Measurements from ENCODE around the gene HYAL2.

Gene HYAL2

GRCh38 chr3:50351323-50351697 is 28.8 kb upstream of the HYAL2 start:
- ChIA-PET CTCF (interaction anchor here (2.1 to 8.4 kb wide), 4 partner anchors 10 to 265 kb away, joined by 4 to 70 read pairs (median 32); partner anchors contain the start of gene RASSF1), POLR2A (interaction anchor here (1.7 to 3.1 kb wide), 2 partner anchors 11 to 14 kb away, joined by 7 to 24 read pairs; partner anchors contain the start of gene RASSF1)
- no peak for TF ChIP-seq CTCF (IDR thresholded peaks at IDR 0.05; ENCODE audit: control extremely low read depth, extremely low read depth, low read depth, missing control alignments)
- no peak for DNase-seq (ENCODE audit: extremely low spot score)

DNA sequence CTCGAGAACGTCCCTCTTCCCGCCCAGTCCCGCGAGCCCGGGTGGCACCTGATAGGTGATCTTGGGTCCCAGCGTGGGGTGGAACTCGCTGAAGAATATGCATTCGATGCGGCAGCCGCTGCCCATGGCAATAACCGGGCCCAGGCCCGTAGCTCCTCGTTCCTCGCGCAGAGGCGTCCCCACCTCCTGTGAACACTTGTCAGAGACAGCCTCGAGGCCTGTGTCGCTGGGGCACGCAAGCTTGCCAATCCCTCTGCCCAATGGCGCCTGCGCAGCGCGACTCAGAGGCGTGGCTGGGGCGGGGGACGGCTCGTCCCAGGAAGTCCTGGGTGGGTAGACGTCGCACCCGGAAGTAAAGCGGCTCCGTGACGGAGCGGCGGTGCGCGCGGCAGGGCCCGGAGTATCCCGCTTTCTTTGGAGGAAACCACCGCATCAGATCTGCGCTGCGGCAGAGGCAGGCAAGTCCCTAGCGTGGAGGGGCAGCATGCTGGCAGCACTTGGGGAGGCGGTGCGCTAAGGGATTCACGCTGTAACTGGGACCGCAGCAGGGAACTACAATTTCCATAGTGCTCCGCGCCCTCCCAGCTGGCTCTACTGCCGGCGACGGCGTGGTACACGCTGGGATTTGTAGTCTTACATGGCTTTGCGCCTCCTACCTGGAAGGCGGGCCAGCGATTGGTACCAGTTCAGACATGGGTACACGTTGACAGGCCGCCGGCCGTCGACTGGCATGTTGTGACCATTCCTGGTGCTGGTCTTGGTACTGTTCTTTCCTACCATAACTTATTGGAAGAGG is 28.2 kb upstream of the HYAL2 start, which contains the start of the genes CYB561D2 and NPRL2:
Gene CYB561D2, plus strand, starts transcription at position 336 of the 796 bp plus-strand sequence. CDS start 572 bp downstream, outside the sequence.
Gene NPRL2, minus strand, starts transcription at position 249 of the 796 bp plus-strand sequence. Its CDS starts 123 bp downstream, at position 126.
- peak; percentile 97 for DNase-seq (ENCODE audit: extremely low spot score)
- no peak for TF ChIP-seq CTCF (IDR thresholded peaks at IDR 0.05; ENCODE audit: control extremely low read depth, extremely low read depth, low read depth, missing control alignments)
- POLR2A ChIA-PET = interaction anchor here (0.8 to 3.1 kb wide), 4 partner anchors 9 to 23 kb away, joined by 3 to 24 read pairs (median 6); partner anchors contain the start of genes RASSF1 and TUSC2

DNA sequence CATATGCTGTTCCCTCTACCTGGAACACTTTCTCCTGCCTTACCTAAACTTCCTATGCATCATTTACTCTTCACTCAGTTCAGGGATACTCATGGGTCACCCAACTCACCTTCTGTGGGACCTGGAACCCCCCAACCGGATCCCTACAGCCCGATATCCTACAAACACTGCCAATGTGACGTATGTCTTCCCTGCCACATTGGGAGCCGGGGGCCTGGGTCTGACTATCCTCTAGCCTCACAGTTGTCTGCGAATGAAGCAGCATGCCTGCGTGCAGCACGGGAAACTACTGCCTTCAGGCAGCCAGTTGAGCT is 27.6 kb upstream of the HYAL2 start:
- TF ChIP-seq CTCF (IDR thresholded peaks at IDR 0.05; ENCODE audit: control extremely low read depth, extremely low read depth, low read depth, missing control alignments) = no peak
- CTCF ChIA-PET = interaction anchor here (1.5 to 8.4 kb wide), 8 partner anchors 11 to 266 kb away, joined by 4 to 70 read pairs (median 10); partner anchors contain the start of gene RASSF1
- DNase-seq (ENCODE audit: extremely low spot score) = no peak
- POLR2A ChIA-PET = interaction anchor here (0.8 to 3.1 kb wide), 4 partner anchors 10 to 22 kb away, joined by 3 to 24 read pairs (median 6); partner anchors contain the start of genes RASSF1 and TUSC2

More for the DNA sequence above, 28.2 kb upstream of the HYAL2 start, which contains the start of the genes CYB561D2 and NPRL2:
- CTCF ChIA-PET = interaction anchor here (1.5 to 8.4 kb wide), 8 partner anchors 11 to 265 kb away, joined by 4 to 70 read pairs (median 10); partner anchors contain the start of gene RASSF1

GRCh38 chr3:50347187-50347813 is 24.8 kb upstream of the HYAL2 start:
- ChIA-PET POLR2A (interaction anchor here (0.6 to 1.2 kb wide), 2 partner anchors 10 to 221 kb away, joined by 4 to 5 read pairs; no protein-coding TSS in a partner anchor), CTCF (interaction anchor here (1.0 to 8.4 kb wide), 15 partner anchors 9 to 266 kb away, joined by 3 to 70 read pairs (median 5); partner anchors contain the start of genes CISH, HYAL3, NAA80 and RASSF1)
- TF ChIP-seq CTCF (IDR thresholded peaks at IDR 0.05; ENCODE audit: control extremely low read depth, extremely low read depth, low read depth, missing control alignments) = peak; percentile 56
- DNase-seq (ENCODE audit: extremely low spot score) = peak; percentile 63

DNA sequence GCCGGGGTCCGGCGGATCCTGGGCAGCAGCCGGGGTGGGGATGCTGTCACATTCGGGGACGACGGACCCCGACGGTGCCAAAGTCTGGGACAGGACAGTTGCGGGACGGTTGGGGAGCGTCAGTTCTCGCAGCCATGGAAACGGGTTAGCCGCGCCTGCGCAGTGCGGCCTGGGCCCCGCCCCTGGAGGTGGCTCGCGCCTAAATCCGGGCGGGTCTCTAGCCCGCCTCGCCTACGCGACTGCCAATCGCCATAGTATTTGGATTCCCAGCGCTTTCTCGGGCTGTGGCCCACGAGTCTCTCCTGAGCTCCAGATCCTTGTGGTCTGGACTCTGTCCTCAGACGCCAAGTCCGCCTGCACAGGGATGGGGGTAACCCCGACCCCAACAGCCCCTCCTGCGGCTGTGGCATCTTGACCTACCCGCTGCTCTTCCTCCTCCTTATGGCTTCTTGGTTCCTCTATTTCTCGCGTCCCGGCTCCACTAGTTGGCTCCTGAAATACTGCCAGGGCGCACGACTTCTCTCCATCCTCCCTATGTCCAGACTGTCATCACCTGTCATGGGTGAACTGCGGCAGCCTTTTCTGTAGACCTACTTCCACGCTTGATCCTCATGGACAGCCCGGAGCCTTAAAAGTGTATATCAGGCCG is 23.2 kb upstream of the HYAL2 start, which contains the start of gene ZMYND10:
Gene ZMYND10, minus strand, starts transcription at position 147 of the 649 bp plus-strand sequence. CDS start 153 bp downstream, outside the sequence.
- TF ChIP-seq CTCF (IDR thresholded peaks at IDR 0.05; ENCODE audit: control extremely low read depth, extremely low read depth, low read depth, missing control alignments) = no peak
- ChIA-PET POLR2A (no interaction called here), CTCF (interaction anchor here (0.9 to 8.4 kb wide), 3 partner anchors 9 to 197 kb away, joined by 3 to 70 read pairs (median 6); no protein-coding TSS in a partner anchor)
- DNase-seq (ENCODE audit: extremely low spot score) = peak; percentile 85
